GM23248 (cell line): ENCODE measurements around the gene PITPNM2.

Source experiments
- EZH2 ChIP-seq: fragments of 200-600 bp; sonication (generic); IDR thresholded peaks from 2 replicates; pipeline ENCODE4 v1.6.1; 2018; ENCODE audit warnings: antibody characterized with exemption, mild to moderate bottlenecking; ENCODE audit not compliant: insufficient read depth, poor library complexity, severe bottlenecking
- EZH2phosphoT487 ChIP-seq: fragments of 200-600 bp; sonication (generic); IDR thresholded peaks from 2 replicates; pipeline ENCODE4 v1.6.1; 2018; ENCODE audit warnings: antibody characterized with exemption, moderate library complexity, mild to moderate bottlenecking, low read depth; ENCODE audit not compliant: insufficient read depth

DNA sequence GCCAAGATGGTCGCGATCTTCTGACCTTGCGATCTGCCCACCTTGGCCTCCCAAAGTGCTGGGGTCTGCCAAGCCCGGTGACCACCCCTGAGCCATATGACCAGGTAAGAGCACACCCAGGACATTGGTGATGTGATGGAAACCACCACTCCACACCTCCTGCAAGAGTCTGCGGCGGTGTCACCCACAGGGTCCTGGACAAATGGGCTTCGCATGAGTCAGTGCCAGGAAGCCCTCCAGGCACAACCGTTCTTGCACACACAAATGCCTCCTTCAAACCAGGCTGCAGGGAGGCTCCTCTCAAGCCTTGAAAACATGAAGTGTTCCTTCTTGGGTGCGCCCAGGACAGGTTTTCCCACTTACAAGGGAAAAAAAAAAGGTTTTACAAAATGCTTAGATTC lies 16.6 kb downstream of the PITPNM2 start:
- TF ChIP-seq EZH2 (no peak), EZH2phosphoT487 (no peak)
